ENCODE measurements around the gene TSHZ3. TPM values are rescaled to one million over a fixed set of nuclear protein-coding genes. Genes with fewer than 3 reads are reported as not detected.

The TSHZ3 gene
- total and polyA plus RNA-seq, 2 of the 8 experiments (the other 6 are each of a cell fraction or from before 2014, with no cell fraction given): 3.1 to 12.3 TPM

- no peak overlapping the region for H2AK5ac ChIP-seq (ENCODE audit: low read depth, low read length)
- H3K23ac ChIP-seq (ENCODE audit: insufficient read length): no peak overlapping the region
- no peak overlapping the region for H3K4ac ChIP-seq (replicated peaks; ENCODE audit: insufficient read length, low read depth, low read length)
- H3K4me3 ChIP-seq (ENCODE audit: extremely low read depth in 1 of 4, insufficient read depth in 2 of 4, low read depth in 3 of 4, low read length in 4 of 4): no peak overlapping the region
- H4K5ac ChIP-seq (ENCODE audit: insufficient read length, low read depth, low read length): no peak overlapping the region
- H2BK20ac ChIP-seq (ENCODE audit: low read length): no peak overlapping the region
- no peak overlapping the region for H2AFZ ChIP-seq (ENCODE audit: low read length)
- POLR2A ChIA-PET (ENCODE audit: partially characterized antibody): interaction anchor here (1.7 kb wide), 1 partner anchor 53 kb away, joined by 4 read pairs; no protein-coding TSS in a partner anchor
- no peak overlapping the region for H3K18ac ChIP-seq (ENCODE audit: extremely low read depth, low read length)
- no peak overlapping the region for H4K91ac ChIP-seq (replicated peaks; ENCODE audit: insufficient read length, low read length)
- no peak overlapping the region for H2BK120ac ChIP-seq (replicated peaks; ENCODE audit: low read depth, low read length)
- H3K36me3 ChIP-seq (ENCODE audit: control insufficient read depth in 2 of 4, insufficient read depth in 4 of 4, low read length in 3 of 4): no peaks in the 10 kb centered on the region
- H3K79me2 ChIP-seq (ENCODE audit: control insufficient read depth in 1 of 2, insufficient read depth in 2 of 2, low read length in 2 of 2): no peaks in the 10 kb centered on the region
- H2BK15ac ChIP-seq (ENCODE audit: low read length): no peak overlapping the region
- H3K56ac ChIP-seq (replicated peaks; ENCODE audit: insufficient read length, low read depth, low read length): no peak overlapping the region
- no peaks in the 10 kb centered on the region for H3K27me3 ChIP-seq (replicated peaks in 1 of 4; ENCODE audit: control insufficient read depth in 3 of 4, extremely low read depth in 1 of 4, insufficient read depth in 3 of 4, low read length in 3 of 4)
- no peaks in the 10 kb centered on the region for H3K79me1 ChIP-seq (ENCODE audit: low read depth, low read length)
- H4K20me1 ChIP-seq (replicated peaks in 1 of 2; ENCODE audit: control insufficient read depth in 1 of 2, insufficient read depth in 2 of 2, low read length in 2 of 2): no peaks in the 10 kb centered on the region
- no peaks in the 10 kb centered on the region for H3K9me3 ChIP-seq (ENCODE audit: insufficient read depth in 2 of 2, low read depth in 1 of 2, low read length in 1 of 2)
- FAIRE-seq (no peak), DNase-seq (ENCODE audit: low read depth in 1 of 2, low spot score in 2 of 2) (no peak)
- no peak overlapping the region for H2BK5ac ChIP-seq (ENCODE audit: low read depth, low read length)
- H2BK12ac ChIP-seq (ENCODE audit: low read depth, low read length): no peak overlapping the region
- CTCF ChIA-PET (ENCODE audit: partially characterized antibody): interaction anchor here (1.1 to 4.7 kb wide), 4 partner anchors 11 to 463 kb away, joined by 3 to 19 read pairs (median 4); no protein-coding TSS in a partner anchor
- no peak overlapping the region for H3K9ac ChIP-seq (replicated peaks in 1 of 4; ENCODE audit: extremely low read depth in 1 of 4, low read depth in 3 of 4, low read length in 3 of 4)
- WGBS, 2 experiments (ENCODE audit: extremely low coverage in 1 of 2, insufficient coverage in 1 of 2, insufficient read length in 1 of 2, insufficient replicate concordance in 2 of 2, low coverage in 1 of 2, low lambda C conversion rate in 2 of 2, missing lambda C conversion rate in 1 of 2): 90% methylated on average over 10 of the region's 10 CpGs; no CpG with 5 or more reads in 1 of the 2 experiments
- H3K27ac ChIP-seq (ENCODE audit: low read depth, low read length): no peak overlapping the region
- H3K4me1 ChIP-seq (replicated peaks in 1 of 4; ENCODE audit: control insufficient read depth in 3 of 4, insufficient read depth in 4 of 4, low read length in 3 of 4): no peaks in the 10 kb centered on the region; a peak in 3 of 7 replicates
- H3K23me2 ChIP-seq (ENCODE audit: low read depth, low read length): no peaks in the 10 kb centered on the region
- H3K14ac ChIP-seq (ENCODE audit: insufficient read length): no peak overlapping the region
- H3K4me2 ChIP-seq (ENCODE audit: insufficient read depth in 1 of 2, low read depth in 2 of 2, low read length in 2 of 2): no peak overlapping the region
- peak overlapping the region; percentile 86; the same call in 1 of the 2 replicates for H4K8ac ChIP-seq (ENCODE audit: extremely low read depth, insufficient read depth, low read length)
- TF ChIP-seq CREB1 (IDR thresholded peaks at IDR 0.05) (no peak), PHF8 (conservative IDR thresholded peaks at IDR 0.05; ENCODE audit: low read depth, low read length) (no peak)
Measured at GRCh38 chr19:31262725-31263191, 86.5 kb downstream of the TSHZ3 start.
